ENCODE data around the gene PLA2G4D. TPM values are rescaled to one million over a fixed set of nuclear protein-coding genes. Genes with fewer than 3 reads are reported as not detected.

The PLA2G4D gene
- polyA plus RNA-seq, 1 donor from 2014 or later = not detected

- no peaks in the 10 kb centered on the region for H3F3A ChIP-seq (ENCODE audit: insufficient read depth, low read length, poor library complexity, severe bottlenecking)
- no peaks in the 10 kb centered on the region for H3K79me2 ChIP-seq (replicated peaks; ENCODE audit: insufficient read depth, low read length)
- H3K36me3 ChIP-seq (ENCODE audit: insufficient read depth, low read length) = no peaks in the 10 kb centered on the region
- H3K4me2 ChIP-seq (ENCODE audit: low read length) = no peak overlapping the region
- H3K9ac ChIP-seq (ENCODE audit: low read length) = no peak overlapping the region
- no peaks in the 10 kb centered on the region for H3K9me3 ChIP-seq (ENCODE audit: low read length)
- H3K4me3 ChIP-seq (ENCODE audit: low read length) = no peak overlapping the region
- H4K20me1 ChIP-seq (ENCODE audit: insufficient read depth) = no peaks in the 10 kb centered on the region
- no peaks in the 10 kb centered on the region for H3K9me2 ChIP-seq (ENCODE audit: insufficient read depth, low read length)
- no peaks in the 10 kb centered on the region for H3K27me3 ChIP-seq (ENCODE audit: insufficient read depth, low read depth, low read length)
- no peak for TF ChIP-seq SMC3 (conservative IDR thresholded peaks at IDR 0.05; ENCODE audit: poor library complexity)
- no peak for TF ChIP-seq TAF1 (IDR thresholded peaks at IDR 0.05; ENCODE audit: low read depth)
- TF ChIP-seq EP300 (conservative IDR thresholded peaks at IDR 0.05; ENCODE audit: poor library complexity, severe bottlenecking) = no peak
- no peak for TF ChIP-seq RAD21 (conservative IDR thresholded peaks at IDR 0.05)
- TF ChIP-seq, protein P1, sequence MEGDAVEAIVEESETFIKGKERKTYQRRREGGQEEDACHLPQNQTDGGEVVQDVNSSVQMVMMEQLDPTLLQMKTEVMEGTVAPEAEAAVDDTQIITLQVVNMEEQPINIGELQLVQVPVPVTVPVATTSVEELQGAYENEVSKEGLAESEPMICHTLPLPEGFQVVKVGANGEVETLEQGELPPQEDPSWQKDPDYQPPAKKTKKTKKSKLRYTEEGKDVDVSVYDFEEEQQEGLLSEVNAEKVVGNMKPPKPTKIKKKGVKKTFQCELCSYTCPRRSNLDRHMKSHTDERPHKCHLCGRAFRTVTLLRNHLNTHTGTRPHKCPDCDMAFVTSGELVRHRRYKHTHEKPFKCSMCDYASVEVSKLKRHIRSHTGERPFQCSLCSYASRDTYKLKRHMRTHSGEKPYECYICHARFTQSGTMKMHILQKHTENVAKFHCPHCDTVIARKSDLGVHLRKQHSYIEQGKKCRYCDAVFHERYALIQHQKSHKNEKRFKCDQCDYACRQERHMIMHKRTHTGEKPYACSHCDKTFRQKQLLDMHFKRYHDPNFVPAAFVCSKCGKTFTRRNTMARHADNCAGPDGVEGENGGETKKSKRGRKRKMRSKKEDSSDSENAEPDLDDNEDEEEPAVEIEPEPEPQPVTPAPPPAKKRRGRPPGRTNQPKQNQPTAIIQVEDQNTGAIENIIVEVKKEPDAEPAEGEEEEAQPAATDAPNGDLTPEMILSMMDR (IDR thresholded peaks at IDR 0.05; ENCODE audit: poor library complexity, severe bottlenecking) = no peak
- TF ChIP-seq EZH2 (IDR thresholded peaks at IDR 0.05; ENCODE audit: borderline replicate concordance, insufficient read depth, low read length, poor library complexity, severe bottlenecking) = no peak
- TF ChIP-seq, protein P2, sequence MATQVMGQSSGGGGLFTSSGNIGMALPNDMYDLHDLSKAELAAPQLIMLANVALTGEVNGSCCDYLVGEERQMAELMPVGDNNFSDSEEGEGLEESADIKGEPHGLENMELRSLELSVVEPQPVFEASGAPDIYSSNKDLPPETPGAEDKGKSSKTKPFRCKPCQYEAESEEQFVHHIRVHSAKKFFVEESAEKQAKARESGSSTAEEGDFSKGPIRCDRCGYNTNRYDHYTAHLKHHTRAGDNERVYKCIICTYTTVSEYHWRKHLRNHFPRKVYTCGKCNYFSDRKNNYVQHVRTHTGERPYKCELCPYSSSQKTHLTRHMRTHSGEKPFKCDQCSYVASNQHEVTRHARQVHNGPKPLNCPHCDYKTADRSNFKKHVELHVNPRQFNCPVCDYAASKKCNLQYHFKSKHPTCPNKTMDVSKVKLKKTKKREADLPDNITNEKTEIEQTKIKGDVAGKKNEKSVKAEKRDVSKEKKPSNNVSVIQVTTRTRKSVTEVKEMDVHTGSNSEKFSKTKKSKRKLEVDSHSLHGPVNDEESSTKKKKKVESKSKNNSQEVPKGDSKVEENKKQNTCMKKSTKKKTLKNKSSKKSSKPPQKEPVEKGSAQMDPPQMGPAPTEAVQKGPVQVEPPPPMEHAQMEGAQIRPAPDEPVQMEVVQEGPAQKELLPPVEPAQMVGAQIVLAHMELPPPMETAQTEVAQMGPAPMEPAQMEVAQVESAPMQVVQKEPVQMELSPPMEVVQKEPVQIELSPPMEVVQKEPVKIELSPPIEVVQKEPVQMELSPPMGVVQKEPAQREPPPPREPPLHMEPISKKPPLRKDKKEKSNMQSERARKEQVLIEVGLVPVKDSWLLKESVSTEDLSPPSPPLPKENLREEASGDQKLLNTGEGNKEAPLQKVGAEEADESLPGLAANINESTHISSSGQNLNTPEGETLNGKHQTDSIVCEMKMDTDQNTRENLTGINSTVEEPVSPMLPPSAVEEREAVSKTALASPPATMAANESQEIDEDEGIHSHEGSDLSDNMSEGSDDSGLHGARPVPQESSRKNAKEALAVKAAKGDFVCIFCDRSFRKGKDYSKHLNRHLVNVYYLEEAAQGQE (IDR thresholded peaks at IDR 0.05; ENCODE audit: borderline replicate concordance) = no peak
- no peak for TF ChIP-seq MXI1 (conservative IDR thresholded peaks at IDR 0.05; ENCODE audit: poor library complexity, severe bottlenecking)
- no peak for TF ChIP-seq POLR2AphosphoS5 (IDR thresholded peaks at IDR 0.05)
- no peak overlapping the region for H3K27ac ChIP-seq (ENCODE audit: low read length)
- no peak overlapping the region for H2AFZ ChIP-seq (ENCODE audit: low read depth, low read length)
Measured at GRCh38 chr15:42119446-42119760, 25.0 kb upstream of the PLA2G4D start.

GRCh38 chr15:42118650-42119445 is 24.5 kb upstream of the PLA2G4D start:
- no peak overlapping the region for H3K4me3 ChIP-seq (ENCODE audit: low read length)
- no peak overlapping the region for H3K27ac ChIP-seq (ENCODE audit: low read length)
- H3K9me2 ChIP-seq (ENCODE audit: insufficient read depth, low read length) = no peaks in the 10 kb centered on the region
- no peaks in the 10 kb centered on the region for H3F3A ChIP-seq (ENCODE audit: insufficient read depth, low read length, poor library complexity, severe bottlenecking)
- no peak overlapping the region for H3K9ac ChIP-seq (ENCODE audit: low read length)
- H2AFZ ChIP-seq (ENCODE audit: low read depth, low read length) = no peak overlapping the region
- no peak for TF ChIP-seq EZH2 (IDR thresholded peaks at IDR 0.05; ENCODE audit: borderline replicate concordance, insufficient read depth, low read length, poor library complexity, severe bottlenecking)
- TF ChIP-seq, protein P2 (IDR thresholded peaks at IDR 0.05; ENCODE audit: borderline replicate concordance) = no peak
- TF ChIP-seq SMC3 (conservative IDR thresholded peaks at IDR 0.05; ENCODE audit: poor library complexity) = no peak
- no peak for TF ChIP-seq MXI1 (conservative IDR thresholded peaks at IDR 0.05; ENCODE audit: poor library complexity, severe bottlenecking)
- TF ChIP-seq, protein P1 (IDR thresholded peaks at IDR 0.05; ENCODE audit: poor library complexity, severe bottlenecking) = no peak
- no peak for TF ChIP-seq TAF1 (IDR thresholded peaks at IDR 0.05; ENCODE audit: low read depth)
- no peak for TF ChIP-seq EP300 (conservative IDR thresholded peaks at IDR 0.05; ENCODE audit: poor library complexity, severe bottlenecking)
- no peak for TF ChIP-seq POLR2AphosphoS5 (IDR thresholded peaks at IDR 0.05)
- no peak for TF ChIP-seq RAD21 (conservative IDR thresholded peaks at IDR 0.05)
- H3K9me3 ChIP-seq (ENCODE audit: low read length) = no peaks in the 10 kb centered on the region
- H4K20me1 ChIP-seq (ENCODE audit: insufficient read depth) = no peaks in the 10 kb centered on the region
- H3K4me2 ChIP-seq (ENCODE audit: low read length) = no peak overlapping the region
- H3K27me3 ChIP-seq (ENCODE audit: insufficient read depth, low read depth, low read length) = no peaks in the 10 kb centered on the region
- H3K79me2 ChIP-seq (replicated peaks; ENCODE audit: insufficient read depth, low read length) = no peaks in the 10 kb centered on the region
- H3K36me3 ChIP-seq (ENCODE audit: insufficient read depth, low read length) = no peaks in the 10 kb centered on the region
